ENCODE results near the gene LTO1. TPM values are rescaled to one million over a fixed set of nuclear protein-coding genes. Genes with fewer than 3 reads are reported as not detected.

Gene LTO1
- polyA plus RNA-seq, 1 of the 3 experiments (the other 2 are of a cell fraction): 30.8 TPM

- TF ChIP-seq RFX5 (IDR thresholded peaks at IDR 0.05; ENCODE audit: low read length) (no peak), GATA2 (CRISPR knock-in tag; IDR thresholded peaks at IDR 0.05) (no peak), POLR2AphosphoS5 (IDR thresholded peaks at IDR 0.05; ENCODE audit: low read depth, low read length) (no peak), RAD21 (IDR thresholded peaks at IDR 0.05; ENCODE audit: low read length) (no peak), YY1 (IDR thresholded peaks at IDR 0.05; ENCODE audit: low read depth) (no peak), USF2 (IDR thresholded peaks at IDR 0.05; ENCODE audit: borderline replicate concordance, low read depth, low read length) (no peak)
These were observed 41.1 kb downstream of the LTO1 start (continued) for GRCh38 chr11:69634069-69634468.

- H3K79me2 ChIP-seq (ENCODE audit: insufficient read depth): no peaks in the 10 kb centered on the region
- no peak for DNase-seq
- WGBS (ENCODE audit: low lambda C conversion rate): 92% methylated on average over 4 of the region's 4 CpGs
- H3F3A ChIP-seq (replicated peaks; ENCODE audit: insufficient read depth): no peaks in the 10 kb centered on the region
- peaks cover 0 to 26% of the 10 kb centered on the region in 2 experiments; a peak in 2 of 4 replicates for H3K4me1 ChIP-seq (ENCODE audit: control insufficient read depth in 1 of 2, insufficient read depth in 2 of 2, low read depth in 1 of 2, low read length in 1 of 2)
- no peaks in the 10 kb centered on the region for H3K36me3 ChIP-seq (replicated peaks in 1 of 2; ENCODE audit: control insufficient read depth in 1 of 2, insufficient read depth in 2 of 2, low read length in 1 of 2)
- H3K4me3 ChIP-seq (ENCODE audit: low read depth in 2 of 2, low read length in 1 of 2): no peak overlapping the region
- ChIA-PET POLR2A (no interaction called here), CTCF (interaction anchor here (2.0 kb wide), 1 partner anchor 11 kb away, joined by 5 read pairs; no protein-coding TSS in a partner anchor)
- H3K9me2 ChIP-seq: no peaks in the 10 kb centered on the region
- H2AFZ ChIP-seq (ENCODE audit: low read depth): no peak overlapping the region
- no peak for TF ChIP-seq EZH2phosphoT487 (IDR thresholded peaks at IDR 0.05; ENCODE audit: borderline replicate concordance, low read depth)
- TF ChIP-seq POLR2AphosphoS5 (IDR thresholded peaks at IDR 0.05; ENCODE audit: low read depth, low read length): no peak
- TF ChIP-seq, protein P1, sequence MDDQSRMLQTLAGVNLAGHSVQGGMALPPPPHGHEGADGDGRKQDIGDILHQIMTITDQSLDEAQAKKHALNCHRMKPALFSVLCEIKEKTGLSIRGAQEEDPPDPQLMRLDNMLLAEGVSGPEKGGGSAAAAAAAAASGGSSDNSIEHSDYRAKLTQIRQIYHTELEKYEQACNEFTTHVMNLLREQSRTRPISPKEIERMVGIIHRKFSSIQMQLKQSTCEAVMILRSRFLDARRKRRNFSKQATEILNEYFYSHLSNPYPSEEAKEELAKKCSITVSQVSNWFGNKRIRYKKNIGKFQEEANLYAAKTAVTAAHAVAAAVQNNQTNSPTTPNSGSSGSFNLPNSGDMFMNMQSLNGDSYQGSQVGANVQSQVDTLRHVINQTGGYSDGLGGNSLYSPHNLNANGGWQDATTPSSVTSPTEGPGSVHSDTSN (IDR thresholded peaks at IDR 0.05): no peak
- no peak for TF ChIP-seq FOSL2 (IDR thresholded peaks at IDR 0.05; ENCODE audit: borderline replicate concordance, low read depth)
- TF ChIP-seq ELF1 (IDR thresholded peaks at IDR 0.05): no peak
- TF ChIP-seq, protein P2, sequence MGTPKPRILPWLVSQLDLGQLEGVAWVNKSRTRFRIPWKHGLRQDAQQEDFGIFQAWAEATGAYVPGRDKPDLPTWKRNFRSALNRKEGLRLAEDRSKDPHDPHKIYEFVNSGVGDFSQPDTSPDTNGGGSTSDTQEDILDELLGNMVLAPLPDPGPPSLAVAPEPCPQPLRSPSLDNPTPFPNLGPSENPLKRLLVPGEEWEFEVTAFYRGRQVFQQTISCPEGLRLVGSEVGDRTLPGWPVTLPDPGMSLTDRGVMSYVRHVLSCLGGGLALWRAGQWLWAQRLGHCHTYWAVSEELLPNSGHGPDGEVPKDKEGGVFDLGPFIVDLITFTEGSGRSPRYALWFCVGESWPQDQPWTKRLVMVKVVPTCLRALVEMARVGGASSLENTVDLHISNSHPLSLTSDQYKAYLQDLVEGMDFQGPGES (IDR thresholded peaks at IDR 0.05; ENCODE audit: low read depth, low read length): no peak
- no peak for TF ChIP-seq FOXJ3 (CRISPR knock-in tag; IDR thresholded peaks at IDR 0.05)
- TF ChIP-seq USF1 (IDR thresholded peaks at IDR 0.05; ENCODE audit: borderline replicate concordance, low read depth): no peak
- TF ChIP-seq MAX (IDR thresholded peaks at IDR 0.05; ENCODE audit: low read depth): no peak
- TF ChIP-seq, protein P3, sequence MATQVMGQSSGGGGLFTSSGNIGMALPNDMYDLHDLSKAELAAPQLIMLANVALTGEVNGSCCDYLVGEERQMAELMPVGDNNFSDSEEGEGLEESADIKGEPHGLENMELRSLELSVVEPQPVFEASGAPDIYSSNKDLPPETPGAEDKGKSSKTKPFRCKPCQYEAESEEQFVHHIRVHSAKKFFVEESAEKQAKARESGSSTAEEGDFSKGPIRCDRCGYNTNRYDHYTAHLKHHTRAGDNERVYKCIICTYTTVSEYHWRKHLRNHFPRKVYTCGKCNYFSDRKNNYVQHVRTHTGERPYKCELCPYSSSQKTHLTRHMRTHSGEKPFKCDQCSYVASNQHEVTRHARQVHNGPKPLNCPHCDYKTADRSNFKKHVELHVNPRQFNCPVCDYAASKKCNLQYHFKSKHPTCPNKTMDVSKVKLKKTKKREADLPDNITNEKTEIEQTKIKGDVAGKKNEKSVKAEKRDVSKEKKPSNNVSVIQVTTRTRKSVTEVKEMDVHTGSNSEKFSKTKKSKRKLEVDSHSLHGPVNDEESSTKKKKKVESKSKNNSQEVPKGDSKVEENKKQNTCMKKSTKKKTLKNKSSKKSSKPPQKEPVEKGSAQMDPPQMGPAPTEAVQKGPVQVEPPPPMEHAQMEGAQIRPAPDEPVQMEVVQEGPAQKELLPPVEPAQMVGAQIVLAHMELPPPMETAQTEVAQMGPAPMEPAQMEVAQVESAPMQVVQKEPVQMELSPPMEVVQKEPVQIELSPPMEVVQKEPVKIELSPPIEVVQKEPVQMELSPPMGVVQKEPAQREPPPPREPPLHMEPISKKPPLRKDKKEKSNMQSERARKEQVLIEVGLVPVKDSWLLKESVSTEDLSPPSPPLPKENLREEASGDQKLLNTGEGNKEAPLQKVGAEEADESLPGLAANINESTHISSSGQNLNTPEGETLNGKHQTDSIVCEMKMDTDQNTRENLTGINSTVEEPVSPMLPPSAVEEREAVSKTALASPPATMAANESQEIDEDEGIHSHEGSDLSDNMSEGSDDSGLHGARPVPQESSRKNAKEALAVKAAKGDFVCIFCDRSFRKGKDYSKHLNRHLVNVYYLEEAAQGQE (IDR thresholded peaks at IDR 0.05; ENCODE audit: low read depth, low read length): no peak
- TF ChIP-seq NRF1 (IDR thresholded peaks at IDR 0.05; ENCODE audit: low read depth, low read length): no peak
- TF ChIP-seq CHD2 (IDR thresholded peaks at IDR 0.05; ENCODE audit: low read length, partially characterized antibody): no peak
- no peak for TF ChIP-seq TAF1 (IDR thresholded peaks at IDR 0.05; ENCODE audit: borderline replicate concordance, low read depth, low read length)
- no peak for TF ChIP-seq JUND (IDR thresholded peaks at IDR 0.05)
- no peaks in the 10 kb centered on the region for H3K27me3 ChIP-seq (ENCODE audit: insufficient read depth)
- H3K9me3 ChIP-seq: no peaks in the 10 kb centered on the region; the same call in 1 of the 2 replicates
- no peaks in the 10 kb centered on the region for H4K20me1 ChIP-seq (ENCODE audit: insufficient read depth)
- no peak overlapping the region for H3K4me2 ChIP-seq
- H3K27ac ChIP-seq (ENCODE audit: low read depth in 2 of 2, low read length in 1 of 2): no peak overlapping the region
- no peak overlapping the region for H3K9ac ChIP-seq
These were observed 42.3 kb downstream of the LTO1 start for GRCh38 chr11:69632900-69633299.
